Activated gamma-delta T cell treated with Interleukin-2 at 50 U/mL for 16 hours (primary cell): Measurements from ENCODE around the gene TPCN1.

Source experiments
- DNase-seq: peaks from one replicate; pipeline ENCODE4 v3.0.0-alpha.2; 2020

The TPCN1 gene

DNA sequence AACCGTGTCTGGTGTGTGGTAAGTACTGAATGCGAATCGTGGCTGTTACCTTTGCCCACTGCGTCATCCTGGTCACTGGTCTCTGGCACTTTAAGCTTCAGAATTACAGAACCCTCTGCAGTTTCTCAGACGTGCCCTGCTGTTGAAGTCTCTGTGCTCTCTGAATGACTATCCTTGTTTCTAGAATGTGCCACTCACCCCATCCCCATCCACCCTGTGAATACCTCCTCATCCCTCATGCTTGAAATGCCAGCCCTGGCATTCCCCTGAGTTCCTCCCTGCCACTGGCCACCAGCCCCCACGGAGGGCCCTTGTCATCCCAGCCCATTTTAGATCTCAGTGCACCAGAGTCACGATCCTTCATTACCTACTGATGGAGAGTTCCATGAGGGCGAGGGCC, 21.3 kb downstream of the TPCN1 start:
- no peak for DNase-seq

DNA sequence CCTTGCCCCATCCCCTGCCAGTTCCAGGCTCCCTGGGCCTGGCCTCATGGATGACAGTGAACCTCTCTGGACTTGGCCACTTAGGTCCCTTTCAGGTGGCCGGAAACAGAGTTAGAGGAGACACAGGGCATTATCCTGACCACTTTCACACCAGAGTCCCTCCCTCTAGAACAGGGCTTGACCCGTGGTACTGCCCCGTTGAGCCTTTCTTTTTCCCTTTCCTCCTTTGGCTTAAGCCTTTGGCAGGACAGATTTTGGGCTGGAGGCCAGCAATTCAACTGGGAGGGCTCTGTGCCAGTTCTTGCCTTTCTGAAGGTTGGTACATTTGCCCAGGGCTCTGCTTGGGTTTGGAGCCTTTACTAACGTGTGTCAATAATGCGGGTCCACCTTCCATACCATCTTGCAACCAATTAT, 22.8 kb downstream of the TPCN1 start:
- no peak for DNase-seq

GRCh38 chr12:113244478-113244958, 23.3 kb downstream of the TPCN1 start:
- DNase-seq: no peak

GRCh38 chr12:113245695-113246477, 24.6 kb downstream of the TPCN1 start:
- DNase-seq: no peak

DNA sequence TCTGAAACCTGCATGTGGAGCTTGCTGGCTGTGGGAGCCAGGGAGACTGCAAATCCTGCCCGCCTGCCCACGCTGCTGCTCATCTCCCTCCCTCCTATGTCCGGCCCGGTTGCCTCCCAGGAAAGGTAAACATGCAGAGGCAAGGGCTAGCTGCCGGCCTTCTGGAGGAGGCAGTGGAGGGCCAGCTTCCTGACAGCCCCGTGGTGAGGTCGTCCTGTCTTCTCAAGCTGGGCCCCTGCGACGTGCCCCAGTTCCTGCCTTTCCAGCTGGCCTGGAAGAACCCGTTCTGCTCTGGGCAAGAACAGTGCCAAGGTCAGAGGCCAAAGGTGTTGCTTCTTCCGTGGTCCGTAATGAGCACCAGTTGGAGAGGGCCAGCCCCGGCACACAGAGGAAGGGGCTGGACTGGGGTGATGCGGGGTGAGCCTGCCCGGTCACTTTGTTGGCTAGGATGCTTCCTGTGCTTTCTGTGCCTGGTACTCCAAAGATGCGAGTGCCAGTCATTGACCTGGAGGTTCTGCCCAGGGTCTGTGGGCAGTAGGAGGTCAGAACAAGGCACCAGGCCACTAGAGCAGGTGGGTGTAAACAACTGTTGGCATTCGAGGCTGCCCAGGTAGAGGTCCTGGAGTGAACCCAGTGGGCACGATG, 25.3 kb downstream of the TPCN1 start:
- DNase-seq: no peak

GRCh38 chr12:113247123-113248050, 26.1 kb downstream of the TPCN1 start:
- no peak for DNase-seq

DNA sequence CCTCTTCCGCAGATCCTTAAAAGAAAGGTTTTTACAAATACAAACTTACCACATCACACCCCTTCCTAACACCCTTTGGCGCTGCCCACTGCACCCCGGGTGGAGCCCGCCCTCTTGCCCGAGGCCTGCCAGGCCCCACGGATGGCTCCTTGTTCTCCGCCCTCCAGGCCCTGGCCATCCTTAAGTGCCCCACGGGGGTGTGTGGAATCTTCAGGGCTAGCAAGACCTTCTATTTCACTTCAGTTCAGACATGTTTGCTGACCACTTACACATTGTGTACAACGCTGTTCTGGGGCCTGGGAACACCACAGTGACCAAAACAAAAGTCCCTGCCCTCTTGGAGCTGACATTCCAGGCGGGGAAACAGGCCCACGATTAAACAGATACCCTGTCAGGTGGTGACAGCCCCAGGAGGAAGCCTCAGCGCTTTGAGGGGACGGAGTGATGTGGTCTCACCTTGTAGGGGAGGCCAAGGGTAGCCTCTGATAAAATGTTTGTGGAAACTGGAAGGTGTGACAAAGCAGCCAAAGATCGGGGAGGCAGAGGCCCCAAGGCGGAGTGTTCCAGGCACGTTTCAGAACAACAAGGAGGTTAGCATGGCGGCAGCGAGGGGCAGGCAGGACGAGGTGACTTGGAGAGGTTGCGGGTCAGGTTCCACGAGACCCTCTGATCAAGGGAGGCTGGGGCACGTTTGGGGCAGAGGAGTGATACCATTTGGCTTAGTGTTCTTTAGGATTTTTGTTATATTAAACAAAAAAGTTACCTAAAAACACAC, 27.0 kb downstream of the TPCN1 start:
- no peak for DNase-seq

DNA sequence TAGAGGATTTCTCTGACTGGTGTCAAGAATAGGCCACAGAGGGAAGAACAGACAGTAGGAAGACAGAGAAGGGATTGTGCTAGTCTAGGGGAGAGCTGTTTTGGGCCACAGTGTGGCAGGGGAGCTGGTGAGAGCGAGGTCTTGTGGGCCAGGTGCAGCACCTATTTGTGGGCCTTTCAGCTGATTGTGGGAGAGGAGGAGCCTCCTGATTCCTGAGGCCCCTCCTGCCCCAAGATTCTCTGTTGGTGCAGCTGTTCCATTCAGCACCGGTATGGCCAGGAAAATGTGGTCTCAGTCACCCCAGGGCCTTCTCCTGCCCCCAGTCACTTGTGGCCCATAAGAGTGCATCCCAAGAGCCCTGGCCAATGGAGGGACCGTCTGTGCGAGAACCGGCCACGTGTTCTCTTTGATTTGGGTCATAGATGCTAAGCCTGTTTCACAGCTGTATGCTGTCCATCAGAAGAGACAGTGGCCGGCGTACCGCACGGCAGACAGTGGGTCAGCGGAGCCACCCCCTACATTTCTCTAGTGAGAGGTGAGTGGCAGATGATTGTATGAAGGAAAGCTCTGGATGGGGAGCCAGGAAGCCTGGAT, 27.7 kb downstream of the TPCN1 start:
- no peak for DNase-seq

GRCh38 chr12:113249546-113249945, 28.3 kb downstream of the TPCN1 start:
- DNase-seq: no peak

DNA sequence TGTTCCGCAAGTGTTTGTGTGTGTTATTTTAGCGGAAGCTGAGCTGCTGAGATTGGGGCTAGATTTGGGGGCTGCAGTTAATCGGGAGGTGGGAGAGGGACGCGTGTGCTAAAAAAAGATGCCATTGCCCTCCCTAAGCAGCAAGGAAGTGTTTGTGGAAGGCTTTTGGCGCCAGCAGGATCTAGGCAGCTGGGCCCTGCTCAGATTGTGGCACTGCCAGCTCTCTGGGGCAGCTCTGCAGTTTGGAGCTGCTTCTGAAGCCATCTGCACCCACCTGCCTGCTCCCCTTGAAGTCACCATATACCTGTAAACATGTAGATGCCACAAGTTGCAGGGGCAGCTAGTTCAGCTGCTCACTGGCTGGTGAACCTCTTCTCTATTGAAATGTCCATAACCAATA, 28.8 kb downstream of the TPCN1 start:
- DNase-seq: no peak

- DNase-seq: no peak
Measured at GRCh38 chr12:113251404-113252070, 30.3 kb downstream of the TPCN1 start.

GRCh38 chr12:113252494-113252893, 31.2 kb downstream of the TPCN1 start:
- DNase-seq: no peak

GRCh38 chr12:113253532-113254285, 32.4 kb downstream of the TPCN1 start:
- DNase-seq: no peak

DNA sequence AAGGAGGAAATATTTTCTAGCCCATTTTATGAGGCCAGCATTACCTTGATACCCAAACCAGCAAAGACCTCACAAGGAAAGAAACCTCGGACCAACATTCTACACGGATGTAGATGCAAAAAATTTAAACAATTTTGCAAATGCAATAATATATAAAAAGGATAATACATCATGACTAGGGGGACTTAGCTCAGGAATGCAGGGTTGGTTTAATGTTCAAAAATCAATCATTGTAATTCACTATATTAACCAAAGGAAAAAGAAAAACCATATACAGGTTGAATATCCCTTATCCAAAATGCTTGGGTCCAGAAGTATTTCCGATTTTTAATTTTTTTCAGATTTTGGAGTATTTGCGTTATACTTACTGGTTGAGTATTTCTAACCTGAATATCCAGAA, 33.0 kb downstream of the TPCN1 start:
- no peak for DNase-seq

DNA sequence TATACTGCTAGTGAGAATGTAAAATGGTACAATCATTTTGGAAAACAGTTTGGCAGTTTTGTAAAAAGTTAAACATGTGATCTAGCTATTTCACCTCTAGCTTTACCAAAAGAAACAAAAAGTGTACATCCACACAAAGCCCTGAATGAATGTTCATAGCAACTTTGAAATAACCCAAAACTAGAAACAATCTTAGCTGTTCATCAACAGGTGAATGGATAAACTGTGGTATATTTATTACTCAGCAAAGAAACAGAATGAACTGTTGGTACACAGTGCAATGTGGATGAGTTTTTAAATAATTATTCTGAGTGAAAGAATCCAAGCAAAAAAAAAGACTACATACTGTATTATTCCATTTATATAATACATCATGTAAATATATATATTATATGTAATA, 36.3 kb downstream of the TPCN1 start:
- no peak for DNase-seq

DNA sequence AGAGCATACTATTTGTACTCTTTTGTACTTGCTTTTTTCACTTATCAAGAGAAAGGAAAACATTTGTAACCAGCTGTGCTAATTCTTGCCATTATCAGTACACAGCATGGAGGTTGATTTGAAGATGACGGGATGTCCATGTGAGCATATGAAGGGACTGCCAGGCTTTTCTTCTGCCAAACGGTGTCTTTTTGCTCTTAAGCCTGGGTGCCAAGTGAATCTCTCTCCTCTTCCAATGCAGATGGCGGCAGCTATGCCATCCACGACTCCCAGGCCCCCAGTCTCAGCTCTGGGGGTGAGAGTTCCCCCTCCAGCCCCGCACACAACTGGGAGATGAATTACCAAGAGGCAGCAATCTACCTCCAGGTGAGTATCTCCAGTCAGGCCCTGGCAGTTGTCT, 38.9 kb downstream of the TPCN1 start:
- DNase-seq: no peak

GRCh38 chr12:113260636-113261300, 39.5 kb downstream of the TPCN1 start:
- DNase-seq: no peak

DNA sequence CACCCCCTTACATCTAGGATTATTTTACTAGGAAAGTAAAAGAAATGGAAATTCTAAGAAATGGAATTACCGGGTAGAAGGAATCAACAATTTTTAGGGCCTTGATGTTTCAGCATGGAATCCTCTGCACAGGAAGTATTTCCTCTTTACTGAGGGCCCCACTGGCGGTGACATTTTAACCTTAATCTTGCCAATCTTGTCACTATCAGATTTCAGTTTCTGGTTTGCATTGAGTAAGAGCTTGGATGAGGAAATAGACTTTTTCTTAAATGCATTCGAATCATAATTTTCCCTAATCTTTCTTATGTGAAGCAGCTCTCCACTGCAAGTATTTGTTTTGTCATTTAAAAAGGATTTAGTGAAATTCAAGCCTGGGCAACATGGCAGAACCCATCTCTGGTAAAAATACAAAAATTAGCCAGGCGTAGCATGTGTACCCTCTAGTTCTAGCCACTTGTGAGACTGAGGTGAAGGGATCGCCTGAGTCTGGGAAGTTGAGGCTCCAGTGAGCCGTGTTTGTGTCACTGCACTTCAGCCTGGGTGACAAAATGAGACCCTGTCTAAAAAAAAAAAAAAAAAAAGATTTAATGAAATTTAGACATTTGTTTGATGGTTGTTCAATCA, 40.7 kb downstream of the TPCN1 start:
- no peak for DNase-seq

GRCh38 chr12:113262710-113263109, 41.4 kb downstream of the TPCN1 start:
- DNase-seq: no peak
